Chondrocyte (in vitro differentiated cells): ENCODE measurements around the gene IFIT2. TPM values are rescaled to one million over a fixed set of nuclear protein-coding genes. Genes with fewer than 3 reads are reported as not detected.

Experiments used
- DNase-seq: peaks from one replicate; pipeline ENCODE4 v3.0.0; 2021; ENCODE audit warnings: mixed read lengths, low spot score
- H3K27ac Mint-ChIP-seq: one replicate; pipeline ENCODE4 v1.8.0; 2021; ENCODE audit warnings: mild to moderate bottlenecking, moderate library complexity, mixed read lengths; ENCODE audit not compliant: unreplicated experiment
- H3K27me3 Mint-ChIP-seq: 2 replicates; pipeline ENCODE4 v1.8.0; 2021; ENCODE audit warnings: low read depth, mixed read lengths
- H3K36me3 Mint-ChIP-seq: 2 replicates; pipeline ENCODE4 v1.8.0; 2021; ENCODE audit warnings: low read depth, mixed read lengths
- H3K4me1 Mint-ChIP-seq: 2 replicates; pipeline ENCODE4 v1.8.0; 2021; ENCODE audit warnings: low read depth, mild to moderate bottlenecking, mixed read lengths
- H3K4me3 Mint-ChIP-seq: one replicate; pipeline ENCODE4 v1.8.0; 2021; ENCODE audit warnings: mild to moderate bottlenecking, moderate library complexity, mixed read lengths; ENCODE audit not compliant: unreplicated experiment
- H3K9me3 Mint-ChIP-seq: 2 replicates; pipeline ENCODE4 v1.8.0; 2021; ENCODE audit warnings: low read depth, mixed read lengths
- total RNA-seq: library from RNA; stranded (reverse); gene quantifications from 3 replicates; pipeline ENCODE4 v1.2.1, GENCODE V29; 2021
- TF ChIP-seq, protein P1 (sequence below): fragments of 200-600 bp; sonication (generic); IDR thresholded peaks from 2 replicates; pipeline ENCODE4 v1.5.0; 2021; ENCODE audit warnings: antibody characterized with exemption, mild to moderate bottlenecking, moderate library complexity

Gene IFIT2
- total RNA-seq, 1 donor from 2014 or later, result 3.3 TPM

DNA sequence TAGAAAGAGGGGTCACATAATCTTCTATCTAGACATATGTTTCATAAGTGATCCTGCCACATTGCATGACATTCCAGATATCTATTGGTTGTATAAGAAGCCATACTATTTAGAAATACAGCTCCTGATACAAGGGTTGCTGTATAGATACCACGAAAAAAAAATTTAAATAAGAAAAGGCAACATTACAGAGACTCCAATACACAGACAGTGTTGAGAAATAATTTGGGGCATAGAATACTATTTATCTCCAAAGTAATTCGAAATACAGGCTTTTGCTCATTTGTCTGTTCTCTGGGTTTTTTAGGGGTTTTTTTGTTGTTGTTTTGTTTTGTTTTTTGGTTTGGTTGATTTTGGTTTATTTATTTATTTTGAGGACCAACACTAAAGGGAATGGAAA is 2.6 kb downstream of the IFIT2 start:
- no peak for DNase-seq
- TF ChIP-seq, protein P1, sequence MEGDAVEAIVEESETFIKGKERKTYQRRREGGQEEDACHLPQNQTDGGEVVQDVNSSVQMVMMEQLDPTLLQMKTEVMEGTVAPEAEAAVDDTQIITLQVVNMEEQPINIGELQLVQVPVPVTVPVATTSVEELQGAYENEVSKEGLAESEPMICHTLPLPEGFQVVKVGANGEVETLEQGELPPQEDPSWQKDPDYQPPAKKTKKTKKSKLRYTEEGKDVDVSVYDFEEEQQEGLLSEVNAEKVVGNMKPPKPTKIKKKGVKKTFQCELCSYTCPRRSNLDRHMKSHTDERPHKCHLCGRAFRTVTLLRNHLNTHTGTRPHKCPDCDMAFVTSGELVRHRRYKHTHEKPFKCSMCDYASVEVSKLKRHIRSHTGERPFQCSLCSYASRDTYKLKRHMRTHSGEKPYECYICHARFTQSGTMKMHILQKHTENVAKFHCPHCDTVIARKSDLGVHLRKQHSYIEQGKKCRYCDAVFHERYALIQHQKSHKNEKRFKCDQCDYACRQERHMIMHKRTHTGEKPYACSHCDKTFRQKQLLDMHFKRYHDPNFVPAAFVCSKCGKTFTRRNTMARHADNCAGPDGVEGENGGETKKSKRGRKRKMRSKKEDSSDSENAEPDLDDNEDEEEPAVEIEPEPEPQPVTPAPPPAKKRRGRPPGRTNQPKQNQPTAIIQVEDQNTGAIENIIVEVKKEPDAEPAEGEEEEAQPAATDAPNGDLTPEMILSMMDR, result no peak
- Mint-ChIP-seq H3K4me3 (no peak overlapping the region), H3K4me1 (peaks cover 42% of the 10 kb centered on the region), H3K36me3 (peaks cover 2% of the 10 kb centered on the region), H3K27me3 (no peaks in the 10 kb centered on the region), H3K27ac (no peak overlapping the region), H3K9me3 (peaks cover under 1% of the 10 kb centered on the region)

DNA sequence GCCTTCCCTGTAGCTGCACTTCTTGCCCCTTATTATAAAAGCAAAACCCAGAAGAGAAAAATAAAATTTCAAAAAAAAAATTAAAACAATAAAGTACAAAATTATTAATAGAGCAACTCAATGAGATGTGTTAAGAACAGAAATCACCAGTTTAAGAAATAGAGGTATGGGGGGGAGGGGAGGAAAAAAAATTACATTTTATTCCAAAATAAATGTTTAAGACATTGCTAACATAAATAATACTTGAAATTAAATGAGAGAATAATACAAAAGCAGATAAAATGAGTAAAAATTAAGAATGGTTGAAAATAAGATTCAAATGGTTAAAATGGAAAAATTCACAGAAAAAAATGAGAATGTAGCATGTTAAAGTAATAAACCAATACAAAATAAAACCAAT is 3.1 kb downstream of the IFIT2 start:
- peaks cover 2% of the 10 kb centered on the region for H3K36me3 Mint-ChIP-seq
- DNase-seq, result no peak
- H3K27ac Mint-ChIP-seq, result no peak overlapping the region
- TF ChIP-seq, protein P1, result no peak
- peaks cover 42% of the 10 kb centered on the region for H3K4me1 Mint-ChIP-seq
- no peaks in the 10 kb centered on the region for H3K27me3 Mint-ChIP-seq
- H3K9me3 Mint-ChIP-seq, result no peaks in the 10 kb centered on the region
- no peak overlapping the region for H3K4me3 Mint-ChIP-seq

DNA sequence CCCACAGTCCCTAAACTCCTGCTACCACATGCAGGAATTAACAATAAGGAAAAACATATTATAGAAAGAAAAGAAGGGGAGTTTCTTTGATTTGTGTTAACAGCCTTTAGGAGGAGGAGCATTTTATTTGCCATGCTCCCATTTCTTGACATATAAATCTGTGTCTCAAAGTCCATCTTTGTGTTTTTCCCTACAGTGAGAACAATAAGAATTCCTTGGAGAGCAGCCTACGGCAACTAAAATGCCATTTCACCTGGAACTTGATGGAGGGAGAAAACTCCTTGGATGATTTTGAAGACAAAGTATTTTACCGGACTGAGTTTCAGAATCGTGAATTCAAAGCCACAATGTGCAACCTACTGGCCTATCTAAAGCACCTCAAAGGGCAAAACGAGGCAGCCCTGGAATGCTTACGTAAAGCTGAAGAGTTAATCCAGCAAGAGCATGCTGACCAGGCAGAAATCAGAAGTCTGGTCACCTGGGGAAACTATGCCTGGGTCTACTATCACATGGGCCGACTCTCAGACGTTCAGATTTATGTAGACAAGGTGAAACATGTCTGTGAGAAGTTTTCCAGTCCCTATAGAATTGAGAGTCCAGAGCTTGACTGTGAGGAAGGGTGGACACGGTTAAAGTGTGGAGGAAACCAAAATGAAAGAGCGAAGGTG is 4.1 kb downstream of the IFIT2 start:
- no peaks in the 10 kb centered on the region for H3K27me3 Mint-ChIP-seq
- H3K4me3 Mint-ChIP-seq, result no peak overlapping the region
- no peak overlapping the region for H3K27ac Mint-ChIP-seq

DNA sequence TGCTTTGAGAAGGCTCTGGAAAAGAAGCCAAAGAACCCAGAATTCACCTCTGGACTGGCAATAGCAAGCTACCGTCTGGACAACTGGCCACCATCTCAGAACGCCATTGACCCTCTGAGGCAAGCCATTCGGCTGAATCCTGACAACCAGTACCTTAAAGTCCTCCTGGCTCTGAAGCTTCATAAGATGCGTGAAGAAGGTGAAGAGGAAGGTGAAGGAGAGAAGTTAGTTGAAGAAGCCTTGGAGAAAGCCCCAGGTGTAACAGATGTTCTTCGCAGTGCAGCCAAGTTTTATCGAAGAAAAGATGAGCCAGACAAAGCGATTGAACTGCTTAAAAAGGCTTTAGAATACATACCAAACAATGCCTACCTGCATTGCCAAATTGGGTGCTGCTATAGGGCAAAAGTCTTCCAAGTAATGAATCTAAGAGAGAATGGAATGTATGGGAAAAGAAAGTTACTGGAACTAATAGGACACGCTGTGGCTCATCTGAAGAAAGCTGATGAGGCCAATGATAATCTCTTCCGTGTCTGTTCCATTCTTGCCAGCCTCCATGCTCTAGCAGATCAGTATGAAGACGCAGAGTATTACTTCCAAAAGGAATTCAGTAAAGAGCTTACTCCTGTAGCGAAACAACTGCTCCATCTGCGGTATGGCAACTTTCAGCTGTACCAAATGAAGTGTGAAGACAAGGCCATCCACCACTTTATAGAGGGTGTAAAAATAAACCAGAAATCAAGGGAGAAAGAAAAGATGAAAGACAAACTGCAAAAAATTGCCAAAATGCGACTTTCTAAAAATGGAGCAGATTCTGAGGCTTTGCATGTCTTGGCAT is 4.8 kb downstream of the IFIT2 start:
- TF ChIP-seq, protein P1, result no peak
- H3K27me3 Mint-ChIP-seq, result no peaks in the 10 kb centered on the region
- H3K4me1 Mint-ChIP-seq, result peaks cover 33% of the 10 kb centered on the region
- H3K27ac Mint-ChIP-seq, result no peak overlapping the region
- no peak for DNase-seq
- H3K36me3 Mint-ChIP-seq, result peaks cover 2% of the 10 kb centered on the region
- H3K9me3 Mint-ChIP-seq, result no peaks in the 10 kb centered on the region
- H3K4me3 Mint-ChIP-seq, result no peak overlapping the region

More for the DNA sequence above, 4.1 kb downstream of the IFIT2 start:
- Mint-ChIP-seq H3K4me1 (peaks cover 41% of the 10 kb centered on the region), H3K9me3 (no peaks in the 10 kb centered on the region), H3K36me3 (peaks cover 2% of the 10 kb centered on the region)
- TF ChIP-seq, protein P1, result no peak
- no peak for DNase-seq

DNA sequence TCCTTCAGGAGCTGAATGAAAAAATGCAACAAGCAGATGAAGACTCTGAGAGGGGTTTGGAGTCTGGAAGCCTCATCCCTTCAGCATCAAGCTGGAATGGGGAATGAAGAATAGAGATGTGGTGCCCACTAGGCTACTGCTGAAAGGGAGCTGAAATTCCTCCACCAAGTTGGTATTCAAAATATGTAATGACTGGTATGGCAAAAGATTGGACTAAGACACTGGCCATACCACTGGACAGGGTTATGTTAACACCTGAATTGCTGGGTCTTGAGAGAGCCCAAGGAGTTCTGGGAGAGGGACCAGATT is 5.4 kb downstream of the IFIT2 start:
- Mint-ChIP-seq H3K4me1 (peaks cover 27% of the 10 kb centered on the region), H3K4me3 (no peak overlapping the region), H3K9me3 (no peaks in the 10 kb centered on the region), H3K27me3 (no peaks in the 10 kb centered on the region), H3K27ac (no peak overlapping the region), H3K36me3 (peaks cover 2% of the 10 kb centered on the region)
- DNase-seq, result no peak
- TF ChIP-seq, protein P1, result no peak
